ENCODE measurements around the gene TSPAN18.

TSPAN18 gene

DNA sequence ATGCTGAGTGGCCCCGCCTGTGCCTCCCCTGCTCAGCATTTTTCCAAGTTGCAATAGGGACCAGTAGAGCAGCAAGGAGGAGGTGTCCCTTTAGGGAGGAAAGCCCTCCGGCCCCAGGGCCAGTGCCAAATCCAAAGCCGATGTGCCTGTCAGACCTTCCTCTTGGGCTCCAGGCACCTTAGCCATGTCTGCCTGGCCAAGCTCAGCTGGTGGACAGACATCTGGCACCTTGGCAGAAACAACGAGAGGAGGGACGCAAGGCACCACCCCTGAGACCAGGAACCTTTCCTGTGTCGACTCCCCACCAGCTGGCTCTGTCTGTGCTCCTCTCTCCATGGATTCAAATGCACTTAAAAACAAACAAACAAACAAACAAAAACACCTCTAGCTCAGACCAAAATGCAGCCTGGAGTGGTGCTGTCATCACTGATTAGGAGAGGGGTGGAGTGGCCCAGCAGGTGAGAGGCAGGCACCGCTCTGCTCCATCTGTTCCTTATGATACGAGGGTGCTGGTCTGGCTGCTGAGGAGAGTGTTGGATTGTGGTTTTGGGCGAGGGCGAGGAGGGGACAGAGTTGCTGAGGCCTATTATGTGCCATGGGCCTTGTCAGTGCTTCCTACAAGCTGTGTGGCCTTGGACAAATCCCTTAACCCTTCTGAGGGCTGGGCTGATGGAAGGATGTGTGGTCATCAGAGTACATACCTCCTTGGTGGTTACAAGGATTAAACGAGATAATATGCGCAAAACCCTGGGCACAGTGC is 177.7 kb downstream of the TSPAN18 start:
- no CpG with 5 or more reads among the region's 12 CpGs for WGBS (ENCODE audit: extremely low coverage, insufficient coverage, insufficient read length)
- no peak overlapping the region for H4K8ac ChIP-seq (ENCODE audit: low read depth, low read length)
- H3K27me3 ChIP-seq (ENCODE audit: insufficient read depth, low read length): no peaks in the 10 kb centered on the region
- DNase-seq: no peak
- no peak overlapping the region for H3K9ac ChIP-seq (ENCODE audit: low read length)
- no peak overlapping the region for H3K14ac ChIP-seq (ENCODE audit: low read length)
- H4K12ac ChIP-seq (ENCODE audit: low read depth, low read length): no peak overlapping the region
- H3K4me2 ChIP-seq (ENCODE audit: low read length): no peak overlapping the region
- H3K27ac ChIP-seq (ENCODE audit: low read depth, low read length): no peak overlapping the region
- H2BK5ac ChIP-seq (ENCODE audit: low read depth, low read length, poor library complexity): no peak overlapping the region
- no peak overlapping the region for H3K4me3 ChIP-seq (ENCODE audit: low read depth, low read length)
- no peak overlapping the region for H2AK5ac ChIP-seq (ENCODE audit: low read length)
- no peak overlapping the region for H3K4ac ChIP-seq (ENCODE audit: low read depth, low read length)
- H3K79me1 ChIP-seq (ENCODE audit: low read length): no peaks in the 10 kb centered on the region
- H4K91ac ChIP-seq (ENCODE audit: low read depth, low read length): no peak overlapping the region
- no peak overlapping the region for H3K23ac ChIP-seq (ENCODE audit: low read length)
- no peak overlapping the region for H2AFZ ChIP-seq (ENCODE audit: insufficient read depth, low read length, poor library complexity)
- no peak overlapping the region for H2BK120ac ChIP-seq (ENCODE audit: insufficient read depth, low read length, poor library complexity)
- no peaks in the 10 kb centered on the region for H3K4me1 ChIP-seq (ENCODE audit: control insufficient read depth in 1 of 2, insufficient read depth in 2 of 2, low read length in 2 of 2)
- H3K79me2 ChIP-seq (ENCODE audit: control insufficient read depth, insufficient read depth, low read length, poor library complexity): no peaks in the 10 kb centered on the region
- H3K18ac ChIP-seq (ENCODE audit: low read length): no peak overlapping the region
- H2BK12ac ChIP-seq (ENCODE audit: low read length): no peak overlapping the region
- H3K36me3 ChIP-seq (ENCODE audit: control insufficient read depth in 1 of 2, insufficient read depth in 2 of 2, low read length in 2 of 2): no peaks in the 10 kb centered on the region
- no peaks in the 10 kb centered on the region for H3K9me3 ChIP-seq (ENCODE audit: insufficient read depth, low read depth, low read length)

GRCh38 chr11:44905131-44905866 is 178.5 kb downstream of the TSPAN18 start:
- peak in 1 of 2 donors; percentile 27 for DNase-seq
- Histone ChIP-seq H3K4me3 (ENCODE audit: low read depth, low read length) (no peak overlapping the region), H3K79me2 (ENCODE audit: control insufficient read depth, insufficient read depth, low read length, poor library complexity) (no peaks in the 10 kb centered on the region), H2BK120ac (ENCODE audit: insufficient read depth, low read length, poor library complexity) (no peak overlapping the region), H3K18ac (ENCODE audit: low read length) (no peak overlapping the region), H3K14ac (ENCODE audit: low read length) (no peak overlapping the region), H3K23ac (ENCODE audit: low read length) (no peak overlapping the region), H3K9ac (ENCODE audit: low read length) (no peak overlapping the region), H2AFZ (ENCODE audit: insufficient read depth, low read length, poor library complexity) (no peak overlapping the region), H3K36me3 (ENCODE audit: control insufficient read depth in 1 of 2, insufficient read depth in 2 of 2, low read length in 2 of 2) (no peaks in the 10 kb centered on the region), H2BK12ac (ENCODE audit: low read length) (no peak overlapping the region), H2BK5ac (ENCODE audit: low read depth, low read length, poor library complexity) (no peak overlapping the region), H3K9me3 (ENCODE audit: insufficient read depth, low read depth, low read length) (no peaks in the 10 kb centered on the region), H4K8ac (ENCODE audit: low read depth, low read length) (no peak overlapping the region), H4K91ac (ENCODE audit: low read depth, low read length) (no peak overlapping the region), H2AK5ac (ENCODE audit: low read length) (no peak overlapping the region), H3K79me1 (ENCODE audit: low read length) (no peaks in the 10 kb centered on the region), H3K4me2 (ENCODE audit: low read length) (no peak overlapping the region), H3K4me1 (ENCODE audit: control insufficient read depth in 1 of 2, insufficient read depth in 2 of 2, low read length in 2 of 2) (no peaks in the 10 kb centered on the region), H4K12ac (ENCODE audit: low read depth, low read length) (no peak overlapping the region), H3K27ac (ENCODE audit: low read depth, low read length) (no peak overlapping the region), H3K27me3 (ENCODE audit: insufficient read depth, low read length) (no peaks in the 10 kb centered on the region), H3K4ac (ENCODE audit: low read depth, low read length) (no peak overlapping the region)
- WGBS (ENCODE audit: extremely low coverage, insufficient coverage, insufficient read length): no CpG with 5 or more reads among the region's 9 CpGs

DNA sequence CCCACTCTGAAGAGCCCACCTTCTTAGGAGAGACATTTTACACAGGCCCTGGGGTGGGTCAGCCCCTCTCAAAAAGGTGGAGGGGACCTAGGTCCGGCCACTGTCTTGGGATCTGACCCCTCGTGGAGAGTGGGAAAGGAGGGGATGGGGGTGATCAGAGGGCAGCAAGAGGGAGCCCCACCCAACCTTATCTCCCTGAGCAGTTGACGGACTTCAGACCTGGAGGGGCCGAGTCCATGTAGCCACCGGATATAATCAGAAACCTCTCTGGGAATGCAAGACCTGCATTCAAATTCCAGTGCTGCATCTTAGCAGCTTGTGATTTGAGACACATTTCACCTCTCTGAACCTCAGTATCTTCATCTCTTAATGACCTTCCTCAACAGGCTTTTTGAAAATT is 179.9 kb downstream of the TSPAN18 start:
- no peak overlapping the region for H3K14ac ChIP-seq (ENCODE audit: low read length)
- no peak overlapping the region for H2BK5ac ChIP-seq (ENCODE audit: low read depth, low read length, poor library complexity)
- no peak overlapping the region for H2AK5ac ChIP-seq (ENCODE audit: low read length)
- H3K27ac ChIP-seq (ENCODE audit: low read depth, low read length): no peak overlapping the region
- no peaks in the 10 kb centered on the region for H3K4me1 ChIP-seq (ENCODE audit: control insufficient read depth in 1 of 2, insufficient read depth in 2 of 2, low read length in 2 of 2)
- no CpG with 5 or more reads among the region's 5 CpGs for WGBS (ENCODE audit: extremely low coverage, insufficient coverage, insufficient read length)
- H3K79me1 ChIP-seq (ENCODE audit: low read length): no peaks in the 10 kb centered on the region
- DNase-seq: no peak
- no peaks in the 10 kb centered on the region for H3K79me2 ChIP-seq (ENCODE audit: control insufficient read depth, insufficient read depth, low read length, poor library complexity)
- no peak overlapping the region for H3K9ac ChIP-seq (ENCODE audit: low read length)
- H4K91ac ChIP-seq (ENCODE audit: low read depth, low read length): no peak overlapping the region
- no peak overlapping the region for H3K4ac ChIP-seq (ENCODE audit: low read depth, low read length)
- no peak overlapping the region for H2BK120ac ChIP-seq (ENCODE audit: insufficient read depth, low read length, poor library complexity)
- H3K36me3 ChIP-seq (ENCODE audit: control insufficient read depth in 1 of 2, insufficient read depth in 2 of 2, low read length in 2 of 2): no peaks in the 10 kb centered on the region
- H2BK12ac ChIP-seq (ENCODE audit: low read length): no peak overlapping the region
- no peak overlapping the region for H3K23ac ChIP-seq (ENCODE audit: low read length)
- H3K18ac ChIP-seq (ENCODE audit: low read length): no peak overlapping the region
- no peak overlapping the region for H4K12ac ChIP-seq (ENCODE audit: low read depth, low read length)
- H2AFZ ChIP-seq (ENCODE audit: insufficient read depth, low read length, poor library complexity): no peak overlapping the region
- no peaks in the 10 kb centered on the region for H3K9me3 ChIP-seq (ENCODE audit: insufficient read depth, low read depth, low read length)
- H4K8ac ChIP-seq (ENCODE audit: low read depth, low read length): no peak overlapping the region
- H3K4me2 ChIP-seq (ENCODE audit: low read length): no peak overlapping the region
- no peak overlapping the region for H3K4me3 ChIP-seq (ENCODE audit: low read depth, low read length)
- H3K27me3 ChIP-seq (ENCODE audit: insufficient read depth, low read length): no peaks in the 10 kb centered on the region

- peak in 1 of 2 donors; percentile 32 for DNase-seq
- H3K23ac ChIP-seq (ENCODE audit: low read length): no peak overlapping the region
- no peak overlapping the region for H3K4me3 ChIP-seq (ENCODE audit: low read depth, low read length)
- no peak overlapping the region for H2AK5ac ChIP-seq (ENCODE audit: low read length)
- no peaks in the 10 kb centered on the region for H3K4me1 ChIP-seq (ENCODE audit: control insufficient read depth in 1 of 2, insufficient read depth in 2 of 2, low read length in 2 of 2)
- no peak overlapping the region for H4K8ac ChIP-seq (ENCODE audit: low read depth, low read length)
- no peak overlapping the region for H3K27ac ChIP-seq (ENCODE audit: low read depth, low read length)
- H3K4ac ChIP-seq (ENCODE audit: low read depth, low read length): no peak overlapping the region
- WGBS (ENCODE audit: extremely low coverage, insufficient coverage, insufficient read length): no CpG with 5 or more reads among the region's 14 CpGs
- no peaks in the 10 kb centered on the region for H3K79me1 ChIP-seq (ENCODE audit: low read length)
- H2BK5ac ChIP-seq (ENCODE audit: low read depth, low read length, poor library complexity): no peak overlapping the region
- no peak overlapping the region for H2AFZ ChIP-seq (ENCODE audit: insufficient read depth, low read length, poor library complexity)
- no peak overlapping the region for H2BK12ac ChIP-seq (ENCODE audit: low read length)
- H4K91ac ChIP-seq (ENCODE audit: low read depth, low read length): no peak overlapping the region
- H3K14ac ChIP-seq (ENCODE audit: low read length): no peak overlapping the region
- no peak overlapping the region for H4K12ac ChIP-seq (ENCODE audit: low read depth, low read length)
- H3K36me3 ChIP-seq (ENCODE audit: control insufficient read depth in 1 of 2, insufficient read depth in 2 of 2, low read length in 2 of 2): no peaks in the 10 kb centered on the region
- no peaks in the 10 kb centered on the region for H3K9me3 ChIP-seq (ENCODE audit: insufficient read depth, low read depth, low read length)
- no peak overlapping the region for H2BK120ac ChIP-seq (ENCODE audit: insufficient read depth, low read length, poor library complexity)
- no peak overlapping the region for H3K18ac ChIP-seq (ENCODE audit: low read length)
- H3K27me3 ChIP-seq (ENCODE audit: insufficient read depth, low read length): no peaks in the 10 kb centered on the region
- no peak overlapping the region for H3K9ac ChIP-seq (ENCODE audit: low read length)
- no peaks in the 10 kb centered on the region for H3K79me2 ChIP-seq (ENCODE audit: control insufficient read depth, insufficient read depth, low read length, poor library complexity)
- no peak overlapping the region for H3K4me2 ChIP-seq (ENCODE audit: low read length)
Observed at GRCh38 chr11:44909557-44909956, 182.8 kb downstream of the TSPAN18 start.
